ACC112 (cell line): ENCODE results near the gene ZSCAN1.
A peak's percentile ranks its signal among the peaks of the same experiment; 100 is the strongest.

Experiments used
- H2AFZ ChIP-seq: fragments of 200-600 bp; sonication (generic); one replicate; pipeline ENCODE4 v1.6.0; 2017; ENCODE audit warnings: antibody characterized with exemption, low read length; ENCODE audit not compliant: unreplicated experiment
- H3K27ac ChIP-seq: fragments of 200-600 bp; sonication (generic); 2 replicates; pipeline ENCODE4 v1.5.1; 2014; ENCODE audit warnings: low read depth, mild to moderate bottlenecking, antibody characterized with exemption, low read length, moderate library complexity
- H3K27me3 ChIP-seq: fragments of 200-600 bp; sonication (generic); 2 replicates; pipeline ENCODE4 v1.6.1; 2014; ENCODE audit warnings: mild to moderate bottlenecking, antibody characterized with exemption, low read length, moderate library complexity, mixed read lengths; ENCODE audit not compliant: insufficient read depth
- H3K36me3 ChIP-seq: fragments of 200-600 bp; sonication (generic); 2 replicates; pipeline ENCODE4 v1.6.1; 2016; ENCODE audit warnings: mild to moderate bottlenecking, antibody characterized with exemption, low read length, moderate library complexity, mixed read lengths; ENCODE audit not compliant: insufficient read depth
- H3K4me1 ChIP-seq: fragments of 200-600 bp; sonication (generic); one replicate; pipeline ENCODE4 v1.6.1; 2016; ENCODE audit warnings: low read length, mixed read lengths; ENCODE audit not compliant: insufficient read depth, unreplicated experiment, control insufficient read depth
- H3K4me3 ChIP-seq: fragments of 200-600 bp; sonication (generic); 2 replicates; pipeline ENCODE4 v1.5.1; 2014; ENCODE audit warnings: mild to moderate bottlenecking, low read depth, low read length
- H3K79me2 ChIP-seq: fragments of 200-600 bp; sonication (generic); one replicate; pipeline ENCODE4 v1.6.0; 2016; ENCODE audit warnings: low read length; ENCODE audit not compliant: control insufficient read depth, unreplicated experiment, insufficient read depth

The ZSCAN1 gene

DNA sequence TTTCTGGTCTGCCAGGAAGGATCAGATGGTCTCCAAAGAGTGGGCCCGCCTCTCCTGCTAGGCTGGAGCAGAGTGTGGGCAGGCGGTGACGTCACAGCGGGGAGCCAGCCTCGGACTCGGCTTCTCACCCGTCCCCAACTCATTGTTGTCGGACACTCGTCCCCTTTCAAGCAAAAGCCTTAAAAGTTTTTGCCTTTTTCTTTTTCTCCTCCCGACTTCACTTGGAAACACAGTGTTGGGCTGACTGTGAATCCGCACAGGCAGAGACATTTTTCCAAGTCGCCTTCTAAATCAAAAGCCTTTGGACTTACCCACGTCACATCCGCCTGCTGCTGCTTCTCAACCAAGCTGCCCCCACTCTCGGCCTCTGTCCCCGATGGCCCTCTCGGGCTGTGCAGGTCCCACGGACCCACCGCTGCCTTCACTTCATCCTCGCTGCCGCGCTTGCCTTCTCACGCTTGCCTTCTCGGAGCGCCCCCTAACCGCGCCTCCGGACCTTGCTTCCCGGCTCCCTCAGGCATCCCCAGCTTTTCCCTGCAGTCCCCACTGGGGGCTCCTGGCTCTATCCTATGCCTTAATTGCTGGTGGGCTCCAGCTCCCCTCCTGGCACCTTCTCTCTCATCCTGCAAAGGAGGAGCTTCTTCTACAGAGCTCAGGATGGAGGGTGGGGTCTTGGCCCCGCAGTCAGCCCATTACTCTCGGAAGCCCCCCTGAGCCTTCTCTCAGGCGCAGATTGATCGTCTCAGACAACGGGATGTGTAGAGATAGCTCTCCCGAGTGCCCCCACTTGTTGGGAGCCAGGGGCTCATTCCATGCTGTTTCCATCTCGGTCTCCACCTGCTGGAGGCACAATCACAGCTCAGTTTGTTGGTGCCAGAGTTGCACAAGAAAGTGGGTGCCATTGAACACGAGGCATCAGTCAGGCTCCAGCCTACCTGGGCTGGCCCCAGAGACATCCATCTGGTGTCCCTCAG lies 21.4 kb downstream of the ZSCAN1 start:
- Histone ChIP-seq H2AFZ (no peak overlapping the region), H3K36me3 (no peaks in the 10 kb centered on the region), H3K27me3 (no peaks in the 10 kb centered on the region), H3K27ac (no peak overlapping the region), H3K79me2 (no peaks in the 10 kb centered on the region), H3K4me1 (no peaks in the 10 kb centered on the region), H3K4me3 (peak overlapping the region; percentile 25; the same call in 1 of the 2 replicates)

DNA sequence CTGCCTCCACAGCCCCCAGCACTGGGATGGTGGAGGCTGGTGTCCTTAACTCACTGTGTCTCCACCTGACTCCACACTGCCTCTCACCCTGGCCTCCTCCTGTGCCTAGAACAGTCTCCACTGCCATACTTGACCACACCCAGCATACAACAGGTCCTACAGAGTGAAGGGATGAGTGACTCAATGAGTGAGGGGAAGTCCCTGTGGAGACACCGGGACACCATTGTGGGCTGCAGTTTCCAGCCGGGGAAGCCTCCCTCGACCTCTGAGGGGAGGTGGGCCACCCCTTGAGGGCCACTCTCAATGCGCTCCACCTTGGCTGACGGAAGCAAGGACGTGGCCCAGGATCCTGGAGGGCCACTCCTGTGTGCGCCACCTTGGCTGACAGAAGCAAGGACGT lies 22.4 kb downstream of the ZSCAN1 start:
- no peaks in the 10 kb centered on the region for H3K79me2 ChIP-seq
- H3K36me3 ChIP-seq = no peaks in the 10 kb centered on the region
- no peaks in the 10 kb centered on the region for H3K27me3 ChIP-seq
- H3K4me1 ChIP-seq = no peaks in the 10 kb centered on the region
- H3K4me3 ChIP-seq = no peak overlapping the region
- H3K27ac ChIP-seq = no peak overlapping the region
- no peak overlapping the region for H2AFZ ChIP-seq

DNA sequence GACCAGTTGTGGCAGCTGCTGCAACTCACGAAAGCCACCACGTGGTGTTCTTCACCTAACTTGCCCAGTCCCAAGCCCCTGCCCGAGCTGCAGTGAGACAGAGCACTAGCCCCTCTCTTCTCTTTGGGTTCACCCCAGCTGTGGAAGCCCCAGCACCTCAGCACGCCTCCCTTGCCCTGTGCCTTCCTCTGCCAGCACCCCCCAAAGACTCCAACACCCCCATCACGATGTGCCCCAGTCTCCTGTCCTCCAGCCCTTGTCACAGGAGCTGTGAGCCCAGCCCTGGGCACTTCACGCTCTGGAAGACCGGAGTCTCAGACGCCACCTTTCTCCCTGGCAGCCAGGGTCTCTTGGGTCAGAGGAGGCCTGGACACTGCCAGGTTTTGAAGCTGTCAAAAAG lies 23.0 kb downstream of the ZSCAN1 start:
- no peak overlapping the region for H3K4me3 ChIP-seq
- H3K79me2 ChIP-seq = no peaks in the 10 kb centered on the region
- H3K36me3 ChIP-seq = no peaks in the 10 kb centered on the region
- no peak overlapping the region for H2AFZ ChIP-seq
- H3K4me1 ChIP-seq = no peaks in the 10 kb centered on the region
- no peaks in the 10 kb centered on the region for H3K27me3 ChIP-seq
- H3K27ac ChIP-seq = no peak overlapping the region

DNA sequence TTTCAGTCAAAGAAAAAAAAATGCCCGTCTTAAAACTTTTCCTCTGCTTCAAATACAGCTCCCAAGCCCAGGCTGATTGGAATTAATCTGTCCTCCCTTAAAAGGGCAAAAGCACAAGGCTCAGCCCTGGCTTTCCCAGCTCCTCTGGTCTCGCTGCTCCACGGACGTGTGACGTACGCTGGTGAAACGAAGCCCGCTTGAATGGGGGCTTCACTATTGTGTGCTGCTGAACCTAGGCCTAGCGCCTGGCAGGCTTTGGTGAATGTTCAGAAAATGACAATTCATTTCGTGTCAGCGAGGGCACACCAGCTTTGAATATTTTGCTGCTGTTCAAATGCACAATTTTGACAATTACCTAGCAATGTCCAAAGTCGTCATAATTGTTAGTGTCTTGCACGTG lies 24.6 kb downstream of the ZSCAN1 start:
- H3K4me3 ChIP-seq = peak overlapping the region; percentile 77
- no peaks in the 10 kb centered on the region for H3K36me3 ChIP-seq
- no peaks in the 10 kb centered on the region for H3K4me1 ChIP-seq
- no peaks in the 10 kb centered on the region for H3K79me2 ChIP-seq
- H3K27ac ChIP-seq = peak overlapping the region; percentile 60; the same call in 1 of the 2 replicates
- no peaks in the 10 kb centered on the region for H3K27me3 ChIP-seq
- peak overlapping the region; percentile 32 for H2AFZ ChIP-seq

DNA sequence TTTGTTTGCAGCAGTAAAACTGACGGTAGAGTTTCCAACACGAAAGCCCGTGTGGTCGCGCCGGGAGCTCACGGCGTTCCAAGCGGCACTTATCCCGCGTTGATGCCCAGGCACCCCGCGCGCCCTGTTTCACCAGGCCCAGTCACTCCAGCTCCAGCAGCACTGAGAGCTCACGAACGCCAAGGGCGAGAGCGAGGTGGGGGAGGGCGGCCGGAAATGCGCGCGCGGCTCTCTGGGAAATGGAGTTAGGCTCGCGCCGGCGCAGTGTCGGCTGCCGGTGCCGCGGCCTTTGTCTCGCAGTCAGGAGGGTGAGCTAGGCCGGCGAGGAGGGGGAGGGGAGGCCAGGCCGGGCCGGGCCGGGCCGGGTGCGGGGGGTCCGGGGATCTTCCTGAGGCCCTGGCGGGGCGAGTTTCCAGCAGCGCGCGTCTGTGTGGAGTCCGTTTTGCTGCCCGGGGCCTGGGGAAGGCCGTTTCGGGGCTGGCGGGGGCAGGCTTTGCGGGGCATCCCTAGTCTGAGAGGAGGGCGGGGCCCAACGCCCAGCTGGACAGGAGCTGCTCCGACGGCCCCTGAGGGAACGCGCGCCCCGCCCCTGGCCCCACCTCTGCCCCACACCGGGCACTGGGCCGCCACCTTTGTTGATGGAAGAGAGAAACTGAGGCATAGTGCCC lies 25.3 kb downstream of the ZSCAN1 start, which contains the start of gene ZNF135:
Gene ZNF135, plus strand, starts transcription at position 280 of the 668 bp plus-strand sequence. CDS start 721 bp downstream, outside the sequence.
- H3K27me3 ChIP-seq = no peaks in the 10 kb centered on the region
- H3K4me3 ChIP-seq = peak within 1 kb of the TSS; percentile 77
- H3K79me2 ChIP-seq = no peaks in the 10 kb centered on the region
- H3K27ac ChIP-seq = peak within 1 kb of the TSS; percentile 60
- H3K36me3 ChIP-seq = no peaks in the 10 kb centered on the region
- peak within 1 kb of the TSS; percentile 32 for H2AFZ ChIP-seq
- H3K4me1 ChIP-seq = no peaks in the 10 kb centered on the region

DNA sequence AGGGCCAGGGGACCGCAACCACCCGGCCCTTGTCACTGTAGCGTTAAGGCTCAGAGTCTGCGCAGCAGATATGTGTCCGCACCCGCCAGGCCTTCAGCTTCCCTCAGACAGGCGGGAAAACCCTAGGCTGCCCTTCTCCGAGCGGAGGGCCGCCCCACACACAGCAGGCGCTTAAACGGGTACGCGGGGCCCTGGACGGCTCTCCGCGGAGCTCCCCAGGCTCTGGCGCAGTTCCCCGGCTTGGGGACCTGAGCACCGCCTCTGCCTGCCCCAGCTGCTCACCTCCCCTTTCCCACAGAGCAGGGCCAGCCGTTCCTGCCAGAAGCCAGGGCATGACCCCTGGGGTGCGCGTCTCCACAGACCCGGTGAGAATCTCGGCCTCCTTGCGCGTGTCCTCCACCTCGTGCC lies 25.9 kb downstream of the ZSCAN1 start:
- Histone ChIP-seq H3K27me3 (no peaks in the 10 kb centered on the region), H3K4me3 (peak overlapping the region; percentile 77), H2AFZ (peak overlapping the region; percentile 29), H3K36me3 (no peaks in the 10 kb centered on the region), H3K27ac (peak overlapping the region; percentile 60; the same call in 1 of the 2 replicates), H3K79me2 (no peaks in the 10 kb centered on the region), H3K4me1 (no peaks in the 10 kb centered on the region)

DNA sequence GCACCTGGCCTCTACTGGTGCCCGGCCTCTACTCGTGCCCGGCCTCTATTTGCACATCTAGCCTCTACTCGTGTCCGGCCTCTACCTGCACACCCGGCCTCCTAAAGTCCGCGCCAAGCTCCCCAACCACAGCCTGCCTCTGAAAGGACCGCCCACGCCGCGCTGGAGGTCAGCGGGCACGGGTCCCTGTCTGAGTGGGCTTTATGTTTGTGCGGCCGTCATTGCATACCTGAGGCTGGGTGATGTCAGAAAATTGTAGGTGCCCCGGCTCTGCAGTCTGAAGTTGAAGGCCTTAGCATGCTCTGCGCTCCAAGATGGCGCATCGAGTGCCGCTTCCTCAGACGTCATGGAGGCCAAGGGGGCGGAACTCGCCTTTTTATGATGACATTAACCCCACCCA lies 26.4 kb downstream of the ZSCAN1 start:
- Histone ChIP-seq H3K4me1 (no peaks in the 10 kb centered on the region), H3K79me2 (no peaks in the 10 kb centered on the region), H3K4me3 (peak overlapping the region; percentile 77; the same call in 1 of the 2 replicates), H3K27ac (no peak overlapping the region), H3K27me3 (no peaks in the 10 kb centered on the region), H2AFZ (no peak overlapping the region), H3K36me3 (no peaks in the 10 kb centered on the region)

DNA sequence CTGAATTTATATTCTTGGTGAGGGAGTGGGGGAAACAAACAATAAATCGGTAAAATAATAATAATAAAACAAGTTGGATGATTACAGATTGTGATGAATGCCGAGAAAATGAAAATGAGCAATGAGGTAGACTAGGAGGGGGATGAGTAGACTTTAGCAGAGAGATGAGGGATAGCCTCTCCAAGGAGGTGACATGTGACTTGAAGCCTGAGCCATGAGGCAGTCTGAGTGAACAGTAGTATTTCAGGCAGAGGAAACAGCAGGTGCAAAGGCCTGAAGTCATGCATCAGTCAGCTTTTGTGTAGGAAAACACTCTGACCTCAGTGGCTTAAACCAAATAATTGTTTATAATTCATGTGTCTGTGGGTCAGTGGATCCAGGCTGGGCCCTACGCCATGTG lies 29.9 kb downstream of the ZSCAN1 start:
- Histone ChIP-seq H3K79me2 (no peaks in the 10 kb centered on the region), H3K4me3 (no peak overlapping the region), H3K27me3 (no peaks in the 10 kb centered on the region), H3K27ac (no peak overlapping the region), H2AFZ (no peak overlapping the region), H3K36me3 (peaks cover 7% of the 10 kb centered on the region; the same call in 1 of the 2 replicates), H3K4me1 (no peaks in the 10 kb centered on the region)

DNA sequence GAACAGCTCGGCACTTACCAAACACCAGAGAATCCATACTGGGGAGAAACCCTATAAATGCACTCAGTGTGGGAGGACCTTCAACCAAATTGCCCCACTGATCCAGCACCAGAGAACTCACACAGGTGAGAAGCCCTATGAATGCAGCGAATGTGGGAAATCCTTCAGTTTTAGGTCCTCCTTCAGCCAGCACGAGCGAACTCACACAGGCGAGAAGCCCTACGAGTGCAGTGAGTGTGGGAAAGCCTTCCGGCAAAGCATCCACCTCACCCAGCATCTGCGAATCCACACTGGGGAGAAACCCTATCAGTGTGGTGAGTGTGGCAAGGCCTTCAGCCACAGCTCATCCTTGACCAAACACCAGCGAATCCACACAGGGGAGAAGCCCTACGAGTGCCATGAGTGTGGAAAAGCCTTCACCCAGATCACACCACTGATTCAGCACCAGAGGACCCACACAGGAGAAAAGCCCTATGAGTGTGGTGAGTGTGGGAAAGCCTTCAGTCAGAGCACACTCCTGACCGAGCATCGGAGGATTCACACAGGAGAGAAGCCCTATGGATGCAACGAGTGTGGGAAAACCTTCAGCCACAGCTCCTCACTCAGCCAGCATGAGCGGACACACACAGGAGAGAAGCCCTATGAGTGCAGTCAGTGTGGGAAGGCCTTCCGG lies 33.6 kb downstream of the ZSCAN1 start:
- Histone ChIP-seq H3K4me1 (no peaks in the 10 kb centered on the region), H3K4me3 (no peak overlapping the region), H2AFZ (no peak overlapping the region), H3K36me3 (peaks cover 7% of the 10 kb centered on the region; the same call in 1 of the 2 replicates), H3K27me3 (no peaks in the 10 kb centered on the region), H3K79me2 (no peaks in the 10 kb centered on the region), H3K27ac (no peak overlapping the region)

DNA sequence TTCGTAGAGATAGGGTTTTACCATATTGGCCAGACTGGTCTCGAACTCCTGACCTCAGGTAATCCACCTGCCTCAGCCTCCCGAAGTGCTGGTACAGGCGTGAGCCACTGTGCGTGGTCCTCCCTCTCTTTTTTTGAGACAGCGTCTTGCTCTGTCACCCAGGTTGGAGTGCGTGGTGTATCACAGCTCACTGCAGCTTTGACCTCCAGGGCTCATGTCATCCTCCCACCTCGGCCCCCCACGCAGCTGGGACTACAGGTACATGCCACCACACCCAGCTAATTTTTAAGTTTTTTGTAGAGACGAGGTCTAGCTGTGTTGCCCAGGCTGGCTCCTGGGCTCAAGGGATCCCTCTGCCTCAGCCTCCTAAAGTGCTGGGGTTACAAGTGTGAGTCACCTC lies 46.0 kb downstream of the ZSCAN1 start:
- Histone ChIP-seq H3K27ac (no peak overlapping the region), H3K27me3 (no peaks in the 10 kb centered on the region), H3K36me3 (no peaks in the 10 kb centered on the region; the same call in 1 of the 2 replicates), H3K4me1 (no peaks in the 10 kb centered on the region), H2AFZ (no peak overlapping the region), H3K79me2 (no peaks in the 10 kb centered on the region), H3K4me3 (no peak overlapping the region)
